GM18909 (cell line): ENCODE measurements around the gene KAT6B.
A peak's percentile ranks its signal among the peaks of the same experiment; 100 is the strongest.

Experiments used
- ATAC-seq: cut with Tn5 transposase; IDR thresholded peaks from one replicate; pipeline ENCODE4 v1.9.1; 2021; ENCODE audit warnings: mild to moderate bottlenecking; ENCODE audit not compliant: unreplicated experiment, poor library complexity

KAT6B gene

DNA sequence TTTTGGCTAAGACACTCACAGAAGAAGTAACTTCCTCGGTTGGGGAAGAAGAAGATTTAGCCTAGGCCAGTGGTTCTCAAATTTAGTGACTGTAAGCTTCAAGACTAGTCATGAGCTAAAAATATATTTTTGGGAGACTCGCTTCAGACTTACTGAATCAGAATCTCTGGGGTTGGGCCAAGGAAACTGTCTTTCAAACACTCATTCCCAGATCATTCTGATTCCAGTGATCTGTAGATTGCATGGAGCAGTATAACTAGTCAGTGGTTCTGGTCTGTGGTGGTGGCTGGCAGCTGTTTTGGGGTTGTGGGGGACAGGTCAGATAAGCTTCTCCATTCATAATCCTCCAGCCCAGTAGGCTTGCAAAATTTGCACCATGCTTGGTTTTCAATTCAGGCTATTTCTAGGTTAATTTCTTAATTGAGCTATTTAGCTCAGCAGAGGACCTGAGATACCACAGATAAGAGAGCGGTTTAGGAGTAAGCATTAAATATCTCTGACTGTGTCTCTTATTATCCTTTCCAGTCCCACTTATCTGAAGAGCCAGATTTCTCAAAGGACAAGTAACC lies 3.8 kb upstream of the KAT6B start:
- no peak for ATAC-seq

DNA sequence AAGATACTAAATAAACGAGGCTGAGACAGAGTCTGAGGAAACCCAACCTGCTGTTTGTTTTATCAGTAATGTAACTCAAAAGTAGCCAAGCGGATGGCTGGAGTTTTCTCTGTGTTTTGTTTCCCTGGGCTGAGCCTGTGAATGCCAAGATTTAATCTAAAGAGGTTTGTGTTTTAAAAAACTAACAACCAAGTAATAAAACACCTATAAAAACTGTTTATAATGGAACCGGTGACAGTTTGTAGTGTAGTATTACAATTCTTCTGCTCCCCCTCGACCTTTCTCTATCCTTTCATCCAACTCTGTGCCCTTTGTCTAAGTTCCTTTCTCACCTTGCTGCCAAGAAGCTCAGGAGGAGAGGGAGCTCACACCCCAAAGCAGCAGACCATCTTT lies 2.6 kb upstream of the KAT6B start:
- ATAC-seq, result no peak

DNA sequence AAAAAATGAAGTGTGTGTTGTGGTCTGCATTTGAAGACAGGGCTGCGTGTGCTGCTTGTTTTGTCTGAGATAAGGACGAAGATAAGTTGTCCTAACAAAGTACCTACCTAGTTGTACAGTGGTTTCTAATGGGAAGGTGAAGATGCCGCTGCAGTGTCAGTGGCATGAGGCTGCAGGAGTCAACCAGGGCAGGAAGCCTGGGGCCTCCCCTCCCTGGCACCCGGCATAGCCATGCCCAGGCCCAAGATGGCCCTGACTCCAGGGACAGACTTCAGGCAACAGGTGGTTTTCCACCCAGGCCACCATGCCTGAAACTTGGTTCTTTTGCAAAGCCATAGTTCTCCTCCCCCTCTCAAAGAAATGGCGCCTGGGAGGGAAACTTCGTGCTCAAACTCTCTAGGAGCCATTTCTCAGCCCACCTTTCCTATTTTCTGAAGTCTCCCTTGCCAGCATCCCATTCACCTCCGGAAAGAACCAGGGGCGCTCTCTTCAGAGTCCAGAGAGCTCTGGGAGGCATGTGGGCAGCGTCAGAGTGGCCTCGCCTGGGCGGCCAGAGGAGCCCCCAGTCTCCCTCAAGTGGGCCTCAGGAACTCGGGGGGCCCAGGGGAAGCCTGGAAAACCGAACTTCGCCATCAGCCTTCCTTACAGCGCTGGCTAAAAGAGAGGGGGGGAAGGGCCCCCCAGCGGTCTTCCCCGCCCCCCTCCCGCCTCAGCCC lies 2.1 kb upstream of the KAT6B start:
- no peak for ATAC-seq

DNA sequence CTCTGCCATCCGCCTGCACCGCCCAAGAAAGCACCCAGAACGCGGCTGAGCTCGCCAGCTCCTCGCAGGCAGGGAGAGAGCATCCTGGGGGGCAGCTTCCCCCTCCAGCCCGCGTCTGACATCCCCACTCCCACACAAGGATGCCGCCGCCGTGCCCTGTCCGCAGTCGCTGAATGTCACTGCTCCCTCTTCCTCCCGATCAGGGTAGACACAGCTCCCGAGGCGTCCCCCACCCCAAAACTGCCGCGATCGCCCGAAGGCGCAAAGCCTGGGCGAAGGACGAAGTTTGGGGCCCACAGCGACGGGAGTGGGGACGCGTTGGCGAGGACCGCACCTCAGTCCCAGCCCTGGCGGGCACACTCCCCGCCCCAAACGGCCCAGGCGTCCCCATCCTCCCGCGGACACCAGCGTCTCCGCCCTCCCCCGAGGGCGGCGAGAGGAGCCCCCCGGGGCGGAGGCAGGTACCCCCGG lies 1.5 kb upstream of the KAT6B start:
- no peak for ATAC-seq

DNA sequence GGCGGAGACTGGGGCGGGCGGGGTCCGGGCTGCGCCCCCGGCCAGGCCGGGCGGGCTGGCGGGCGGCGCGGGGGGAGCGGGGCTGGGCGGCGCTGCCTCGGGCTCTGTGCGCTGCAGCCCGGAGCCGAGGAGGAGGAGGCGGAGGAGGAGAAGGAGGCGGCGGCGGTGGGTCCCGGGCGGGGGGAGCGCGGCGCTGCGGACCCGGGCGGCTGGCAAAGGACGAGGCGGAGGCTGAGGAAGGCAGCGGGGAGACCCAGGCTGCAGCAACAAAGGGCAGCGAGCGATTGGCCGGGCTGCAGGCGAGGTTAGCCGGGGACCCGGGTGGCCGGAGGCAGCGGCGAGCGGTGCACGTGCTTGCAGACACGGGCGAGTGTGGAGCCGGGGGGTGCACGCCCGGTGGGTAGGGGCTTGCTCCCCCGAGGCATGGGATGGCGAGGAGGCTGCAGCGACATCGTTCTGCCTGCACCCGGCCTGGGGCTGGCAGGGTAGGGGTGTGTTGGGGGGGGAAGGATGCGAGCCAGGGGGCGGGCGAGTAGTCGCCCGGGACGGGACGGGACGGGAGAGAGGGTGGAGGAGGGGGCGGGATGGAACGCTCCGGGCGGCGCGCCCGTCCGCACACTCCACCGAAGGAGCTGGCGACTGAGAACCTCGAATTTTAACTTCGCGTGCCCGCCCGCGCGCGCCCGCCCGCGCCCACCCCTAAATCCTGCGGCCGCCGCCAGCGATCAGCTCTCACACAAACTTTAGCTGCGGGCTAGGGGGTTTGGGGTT lies 844 bp upstream of the KAT6B start:
- ATAC-seq, result peak; percentile 1

DNA sequence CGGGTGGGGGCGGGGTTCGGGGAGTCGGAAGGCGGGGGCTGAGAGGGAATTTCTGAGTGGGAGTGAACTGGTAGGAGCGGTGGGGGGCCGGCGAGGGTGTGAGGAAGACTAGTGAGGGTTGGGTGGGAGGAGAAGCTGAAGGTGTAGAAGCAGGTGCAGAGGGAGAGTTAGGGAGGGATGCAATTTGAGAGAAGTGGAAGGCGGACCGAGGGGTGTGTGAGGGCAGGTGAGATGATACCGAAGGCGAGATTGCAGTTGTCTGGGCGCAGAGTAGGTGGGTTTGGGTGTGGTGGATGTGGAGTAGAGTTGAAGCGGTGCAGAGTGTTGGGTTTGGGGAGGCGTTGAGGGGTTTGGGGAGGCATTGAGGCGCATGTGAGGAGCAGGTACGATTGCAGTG lies 643 bp downstream of the KAT6B start:
- no peak for ATAC-seq

DNA sequence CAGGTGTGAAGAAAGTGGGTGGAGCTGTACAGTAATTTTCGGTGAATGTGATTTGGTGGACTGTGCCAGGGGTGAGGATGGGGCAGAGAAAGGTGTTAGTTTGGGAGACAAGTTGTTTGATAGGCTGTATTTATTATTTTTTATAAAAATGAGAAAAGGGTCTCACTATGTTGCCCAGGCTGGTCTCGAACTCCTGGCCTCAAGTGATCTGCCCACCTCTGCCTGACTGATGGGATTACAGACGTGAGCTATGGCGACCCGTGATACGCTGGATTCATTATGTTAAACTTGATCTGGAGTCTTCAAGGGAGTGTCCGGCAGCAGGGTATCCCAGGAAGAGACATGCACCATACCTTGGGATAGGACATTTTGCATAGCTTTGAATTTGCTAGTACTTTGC lies 1.3 kb downstream of the KAT6B start:
- no peak for ATAC-seq

DNA sequence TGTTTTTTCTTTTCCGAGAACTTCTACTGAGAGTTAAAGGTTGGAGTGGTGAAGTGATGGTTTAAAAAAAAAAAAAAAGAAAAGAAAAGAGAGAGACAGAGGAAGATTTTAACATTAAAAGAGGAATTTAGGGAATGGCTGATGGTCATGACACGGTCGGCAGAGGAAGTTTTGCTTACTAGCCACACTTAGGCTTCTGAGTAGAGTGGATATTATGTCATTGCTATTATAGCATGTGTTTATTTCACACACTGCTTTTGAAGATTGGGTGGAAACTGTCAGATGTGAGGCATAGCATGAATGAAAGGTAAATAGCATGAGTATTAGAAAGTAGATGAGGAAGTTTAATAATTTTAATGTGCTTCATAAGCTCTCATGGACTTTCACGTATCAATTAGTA lies 2.5 kb downstream of the KAT6B start:
- no peak for ATAC-seq

DNA sequence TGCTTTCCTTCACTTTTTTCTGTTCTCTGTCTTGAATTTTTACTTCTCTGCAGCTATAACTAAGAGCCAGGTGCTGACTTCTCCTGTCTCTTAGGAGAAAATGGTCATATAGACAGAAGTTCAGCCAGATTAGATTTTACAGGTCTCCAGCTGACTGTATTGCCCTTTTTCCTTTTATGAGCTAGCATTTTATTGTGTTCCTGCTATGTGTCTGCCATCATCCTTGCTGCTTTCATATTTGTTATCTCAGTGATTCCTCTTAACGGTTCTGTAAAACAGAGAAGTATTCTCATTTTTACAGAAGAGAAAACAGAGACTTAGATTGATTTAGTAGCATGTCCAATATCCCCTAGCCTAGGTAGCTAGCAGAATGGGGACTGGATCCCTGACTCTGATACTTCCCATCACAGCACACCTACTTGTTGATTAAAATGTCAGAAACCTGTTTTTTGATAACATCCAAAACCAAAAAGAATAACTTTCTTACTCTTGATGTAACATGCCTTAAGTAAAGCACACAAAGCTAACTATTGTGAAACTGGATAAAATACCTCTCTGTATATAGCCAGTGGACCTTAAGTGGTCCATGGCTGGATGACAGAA lies 5.2 kb downstream of the KAT6B start:
- ATAC-seq, result no peak

DNA sequence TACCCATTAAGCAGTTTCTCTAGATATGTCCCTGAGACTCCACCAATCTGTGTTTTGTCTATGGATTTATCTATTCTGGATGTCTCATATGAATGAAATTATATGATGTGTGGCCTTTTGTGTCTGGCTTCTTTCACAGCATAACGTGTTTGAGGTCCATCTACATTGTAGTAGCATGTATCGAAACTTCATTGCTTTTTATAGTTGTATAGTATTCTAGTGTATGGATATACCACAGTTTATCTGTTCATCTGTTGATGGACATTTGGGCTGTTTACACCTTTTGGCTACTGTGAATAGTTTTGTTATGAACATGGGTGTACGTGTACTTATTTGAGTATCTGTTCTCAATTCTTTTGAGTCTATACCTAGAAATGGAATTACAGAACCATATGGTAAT lies 9.6 kb downstream of the KAT6B start:
- ATAC-seq, result no peak

DNA sequence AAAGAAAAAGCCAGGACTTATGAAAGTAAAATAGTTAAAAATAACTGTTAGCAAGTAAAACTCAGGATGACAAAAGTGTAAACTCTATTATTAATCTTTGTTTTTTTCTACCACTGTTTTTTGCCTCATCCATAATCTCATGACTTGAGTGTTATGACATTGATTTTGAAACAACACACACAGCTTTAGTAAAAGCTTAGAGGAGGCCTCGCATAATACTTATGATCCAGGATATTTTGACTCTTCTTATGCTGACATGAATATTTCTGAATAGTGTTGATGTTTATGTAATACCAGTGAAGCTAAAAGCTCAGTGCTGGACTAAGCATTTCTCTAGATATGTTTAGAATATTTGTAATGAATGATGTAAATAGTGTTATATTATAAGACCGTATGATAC lies 10.5 kb downstream of the KAT6B start:
- ATAC-seq, result no peak

DNA sequence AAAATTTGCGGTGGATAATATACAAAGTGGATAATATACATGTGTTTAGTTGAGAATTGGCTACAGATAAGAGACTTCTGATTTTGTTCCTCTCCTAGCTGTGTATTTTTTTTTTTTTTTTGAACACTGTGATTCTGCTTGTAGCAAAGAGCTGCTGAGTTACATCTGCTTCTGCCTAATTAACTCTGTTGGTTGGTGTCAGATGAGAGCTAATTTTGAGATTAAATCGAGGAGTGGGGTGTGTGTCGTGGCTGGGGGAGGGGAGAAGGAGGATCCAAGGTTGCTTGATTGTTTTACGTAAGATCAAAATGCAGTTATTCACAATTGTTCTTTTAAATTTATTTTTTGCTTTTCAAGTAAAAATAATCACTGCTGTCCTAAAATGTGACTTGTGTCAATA lies 11.3 kb downstream of the KAT6B start:
- ATAC-seq, result no peak

DNA sequence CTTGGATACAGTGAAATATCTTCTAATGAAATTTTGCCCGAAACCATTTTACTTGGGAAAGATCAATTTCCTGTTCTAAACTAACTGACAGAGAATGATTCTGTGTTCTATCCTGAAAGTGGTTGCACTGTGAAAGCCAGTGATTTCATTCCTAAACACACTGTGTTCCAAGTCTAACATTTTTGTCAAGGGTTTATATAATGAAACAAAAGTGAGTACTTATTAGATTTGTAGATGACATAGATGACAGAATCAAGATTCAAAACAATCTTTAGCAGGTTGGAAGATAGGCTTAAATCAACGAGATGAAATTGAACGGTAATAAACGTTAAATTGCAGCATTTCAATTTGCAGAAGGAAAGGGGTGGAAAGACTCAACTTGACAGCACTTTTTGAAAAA lies 13.3 kb downstream of the KAT6B start:
- ATAC-seq, result no peak

DNA sequence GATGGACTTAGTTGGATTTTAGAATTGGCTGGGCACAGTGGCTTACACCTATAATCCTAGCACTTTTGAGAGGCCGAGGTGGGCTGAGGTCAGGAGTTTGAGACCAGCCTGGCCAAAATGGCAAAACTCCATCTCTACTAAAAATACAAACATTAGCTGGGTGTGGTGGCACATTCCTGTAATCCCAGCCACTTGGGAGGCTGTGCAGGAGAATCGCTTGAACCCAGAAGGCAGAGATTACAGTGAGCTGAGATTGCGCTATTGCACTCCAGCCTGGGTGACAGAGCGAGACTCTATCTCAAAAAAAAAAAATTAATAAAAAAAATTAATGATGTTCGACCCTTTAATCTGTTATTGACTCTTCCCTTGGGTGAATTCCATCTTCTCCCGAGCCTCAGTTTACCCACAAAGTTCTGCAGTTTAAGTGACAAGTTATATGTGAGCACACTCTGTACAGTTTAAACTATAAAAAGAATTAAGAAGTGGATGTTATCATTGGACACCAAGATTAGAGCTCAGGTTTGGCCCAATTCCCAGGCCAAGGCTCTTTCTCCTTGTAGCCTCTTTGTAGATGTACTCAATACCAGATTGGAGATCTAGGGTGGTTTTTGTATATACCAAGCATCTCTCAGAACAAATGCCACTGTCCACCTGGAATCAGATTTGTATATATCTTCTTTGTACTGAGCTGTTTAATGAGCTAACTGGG lies 15.0 kb downstream of the KAT6B start:
- ATAC-seq, result no peak

DNA sequence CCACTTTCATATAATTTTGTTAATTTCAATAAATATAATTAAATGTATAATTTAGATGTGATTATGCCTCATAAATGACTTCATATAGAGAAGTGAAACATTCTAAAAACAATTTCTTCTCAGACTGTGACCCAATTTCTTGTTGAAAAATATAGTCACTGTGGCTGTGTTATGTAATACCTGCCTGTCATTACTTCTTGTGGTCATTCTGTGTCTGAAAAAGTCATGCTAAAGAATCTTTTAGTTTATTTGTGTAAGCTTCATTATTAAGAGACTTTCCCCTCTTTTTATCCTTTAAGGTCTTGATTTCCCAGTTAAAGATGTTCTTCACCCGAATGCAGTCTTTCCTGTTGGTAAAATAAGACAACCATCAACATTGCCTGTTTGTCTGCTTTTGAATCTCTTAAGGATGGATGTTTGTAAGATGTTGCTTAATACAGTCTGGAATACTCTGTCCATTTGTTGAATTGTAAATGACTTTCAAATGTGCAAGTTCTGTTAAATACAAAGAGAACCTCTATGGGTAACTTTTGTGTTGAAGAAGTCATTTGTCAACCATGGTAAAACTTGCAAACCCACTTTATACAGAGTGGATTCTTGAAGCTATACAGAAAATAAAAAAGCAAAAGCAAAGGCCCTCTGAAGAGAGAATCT lies 16.0 kb downstream of the KAT6B start:
- no peak for ATAC-seq

DNA sequence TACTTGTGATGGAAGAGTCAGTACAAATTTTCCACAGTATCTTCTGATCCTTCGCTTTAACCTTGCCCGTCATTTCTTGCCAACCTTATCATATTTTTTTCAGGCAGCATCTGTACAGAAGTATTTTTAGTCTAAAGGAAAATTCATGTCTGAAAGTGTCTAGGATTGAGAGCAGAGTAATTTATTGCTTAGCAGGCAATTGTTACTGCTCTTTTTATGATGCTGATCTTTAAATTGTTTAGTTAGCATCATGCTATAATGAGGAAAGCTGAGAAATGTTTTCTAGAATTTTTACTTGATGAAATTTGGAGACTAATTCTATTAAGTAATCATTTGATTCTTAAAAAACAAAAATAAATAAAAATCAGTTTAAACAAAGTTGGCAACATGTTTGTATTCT lies 20.6 kb downstream of the KAT6B start:
- no peak for ATAC-seq

DNA sequence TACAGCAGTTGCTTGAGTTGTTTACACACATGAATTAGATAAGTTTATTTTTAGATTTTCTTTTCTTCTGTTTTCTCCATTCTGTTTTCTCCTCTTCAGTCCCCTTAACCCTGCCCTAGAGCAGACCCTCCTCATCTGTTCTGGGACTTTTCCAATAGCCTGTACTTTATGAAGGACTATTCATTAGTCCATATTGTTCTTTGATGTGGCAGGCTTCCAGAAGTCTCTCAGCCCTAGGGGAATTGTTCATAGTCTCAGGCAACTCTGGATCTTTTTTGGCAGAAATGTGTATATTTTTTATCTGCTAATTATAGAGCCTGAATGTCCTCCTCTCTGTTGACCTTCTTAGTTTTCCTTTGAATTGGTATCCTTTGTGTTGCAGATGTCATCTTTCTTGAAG lies 25.4 kb downstream of the KAT6B start:
- ATAC-seq, result no peak

DNA sequence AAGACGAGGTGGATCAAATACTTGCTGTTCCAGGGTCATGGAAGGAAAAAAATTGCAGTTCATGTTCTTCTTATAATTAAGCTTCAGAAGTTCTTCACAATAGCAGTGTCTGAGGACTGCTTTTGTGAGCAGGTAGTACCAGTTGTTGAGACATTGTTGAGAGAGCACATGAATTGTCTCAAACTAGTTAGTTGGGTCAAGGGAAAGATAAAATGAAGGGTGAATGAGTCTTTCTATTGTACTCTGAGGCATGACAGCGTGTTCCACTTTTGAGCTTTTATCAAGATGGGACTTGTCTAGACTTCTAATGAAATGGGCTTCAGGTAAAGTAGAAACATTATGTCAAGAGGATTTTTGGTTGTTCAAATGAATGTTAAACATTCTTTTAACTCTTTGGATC lies 26.0 kb downstream of the KAT6B start:
- ATAC-seq, result no peak

DNA sequence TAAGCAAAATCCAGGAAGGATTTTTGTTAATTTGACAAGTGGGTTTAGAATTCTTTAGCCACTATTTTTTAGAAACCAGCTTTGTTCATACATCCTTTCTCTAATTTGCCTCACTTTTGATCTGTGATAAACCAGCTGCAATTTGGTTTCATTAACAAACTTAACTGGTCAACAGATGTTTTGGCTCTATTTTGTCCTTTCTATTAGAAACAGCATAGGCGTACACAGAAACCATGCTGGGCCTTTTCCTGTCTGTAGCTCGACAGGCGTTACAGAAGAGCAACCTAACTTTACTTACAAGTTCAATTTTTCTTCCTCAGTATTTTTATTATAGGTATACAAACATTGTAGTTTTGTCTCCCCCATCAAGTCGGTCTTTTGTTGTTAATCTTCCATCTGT lies 28.2 kb downstream of the KAT6B start:
- ATAC-seq, result peak; percentile 48

DNA sequence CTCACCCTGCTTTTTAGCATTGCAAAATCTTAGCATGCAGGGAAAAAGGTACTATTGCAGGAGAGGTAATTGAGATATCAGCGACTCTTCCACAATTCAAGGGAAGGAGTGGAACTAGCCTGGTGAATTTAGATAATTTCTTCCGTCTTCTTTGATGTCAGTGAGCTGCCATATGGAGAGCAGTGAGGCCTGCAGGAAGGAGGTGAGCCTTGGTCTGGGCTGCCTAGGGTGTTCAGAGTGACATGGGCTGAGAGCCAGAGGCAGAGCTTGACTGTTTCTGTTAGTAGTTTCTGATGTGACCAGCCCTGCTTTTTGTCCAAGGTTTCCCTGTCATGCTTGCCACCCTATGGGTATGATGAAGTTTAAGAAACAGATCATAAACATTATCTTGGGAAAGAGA lies 28.6 kb downstream of the KAT6B start:
- ATAC-seq, result peak; percentile 53
